SH-SY5Y (cell line): ENCODE data around the gene LARGE2.

Experiments used
- GATA2 ChIP-seq: IDR thresholded peaks from 2 replicates; pipeline ENCODE4 v1.6.1; 2011; ENCODE audit warnings: mild to moderate bottlenecking, low read depth, low read length
- GATA3 ChIP-seq: IDR thresholded peaks from 2 replicates; pipeline ENCODE4 v1.6.1; 2011; ENCODE audit warnings: low read depth, mild to moderate bottlenecking, low read length, moderate library complexity

DNA sequence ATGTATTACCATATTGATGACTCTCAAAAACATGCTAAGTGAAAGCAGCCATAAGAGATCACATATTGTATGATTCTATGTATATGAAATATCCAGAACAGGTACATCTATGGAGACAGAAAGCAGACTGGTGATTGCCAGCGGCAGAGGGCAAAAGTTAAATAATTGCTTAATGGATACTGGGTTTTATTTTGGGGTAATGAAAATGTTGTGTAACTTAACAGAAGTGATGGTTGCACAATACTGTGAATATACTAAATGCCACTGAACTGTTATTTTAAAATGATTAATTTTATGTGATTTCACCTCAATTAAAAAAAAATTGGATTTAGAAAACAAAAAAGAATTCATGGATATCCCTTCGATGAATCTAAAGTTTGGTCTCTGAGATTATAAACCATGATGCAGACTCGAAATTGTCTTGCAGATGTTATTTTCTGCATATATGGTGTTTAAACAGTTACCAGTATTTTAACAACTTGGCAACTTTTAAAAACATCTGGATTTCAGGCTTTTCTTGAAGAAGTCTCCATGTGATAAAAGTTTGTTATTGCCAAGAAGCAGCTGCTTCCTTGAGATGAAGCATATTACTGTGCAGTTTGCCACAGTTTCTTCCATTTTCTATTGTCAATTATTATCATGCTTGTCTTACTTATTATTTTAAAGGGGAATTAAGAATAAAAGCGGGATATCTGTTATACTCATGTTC lies 38.1 kb downstream of the LARGE2 start:
- TF ChIP-seq GATA3 (no peak), GATA2 (no peak)
